IMR-90 (cell line): Measurements from ENCODE around the gene CDH23. TPM values are rescaled to one million over a fixed set of nuclear protein-coding genes. Genes with fewer than 3 reads are reported as not detected.

ENCODE experiments used
- ATAC-seq: fragments of 200-7000 bp; cut with Tn5 transposase; 2 replicates; pipeline ENCODE4 v1.9.1; 2020; ENCODE audit warnings: low read depth, mild to moderate bottlenecking, moderate library complexity
- BruUV-seq: library from RNA; stranded (reverse); fragments of 400-500 nt; replicated peaks from 2 replicates; lab custom pipeline; 2021; lab: Mats Ljungman, UMichigan
- CTCF ChIA-PET: fragments of 300-600 bp; formaldehyde crosslinking; extraction: SDS; loops from one replicate; lab custom pipeline; 2021; ENCODE audit warnings: antibody characterized with exemption; lab: Yijun Ruan, JAX
- POLR2A ChIA-PET: fragments of 300-600 bp; sonication (Branson Sonifier 250); formaldehyde crosslinking; loops from one replicate; lab custom pipeline; 2022; ENCODE audit warnings: antibody characterized with exemption; ENCODE audit not compliant: unreplicated experiment; lab: Charles Lee
- DNase-seq: peaks from one replicate; pipeline ENCODE4 v3.0.0; 2013
- H2AFZ ChIP-seq: replicated peaks from 2 replicates; pipeline ENCODE3; 2013; ENCODE audit warnings: low read length, mild to moderate bottlenecking; ENCODE audit not compliant: poor library complexity
- H2AK5ac ChIP-seq: 2 replicates; pipeline ENCODE4 v1.6.1; 2013; ENCODE audit warnings: low read depth, low read length, inconsistent platforms
- H2AK9ac ChIP-seq: replicated peaks from 2 replicates; pipeline ENCODE3; 2013; ENCODE audit warnings: mild to moderate bottlenecking, low read depth, low read length, moderate library complexity; ENCODE audit not compliant: poor library complexity
- H2BK120ac ChIP-seq: 2 replicates; pipeline ENCODE4 v1.6.1; 2013; ENCODE audit warnings: low read depth, low read length, inconsistent platforms
- H2BK15ac ChIP-seq: 3 replicates; pipeline ENCODE4 v1.6.1; 2013; ENCODE audit warnings: low read depth, low read length, inconsistent platforms
- H2BK20ac ChIP-seq: 2 replicates; pipeline ENCODE4 v1.6.1; 2013; ENCODE audit warnings: low read depth, mild to moderate bottlenecking, inconsistent platforms, low read length, moderate library complexity
- H2BK5ac ChIP-seq: 2 replicates; pipeline ENCODE4 v1.6.1; 2013; ENCODE audit warnings: mild to moderate bottlenecking, low read depth, low read length, inconsistent platforms; ENCODE audit not compliant: poor library complexity, severe bottlenecking
- H3K14ac ChIP-seq: replicated peaks from 2 replicates; pipeline ENCODE4 v1.6.1; 2013; ENCODE audit warnings: low read depth, low read length, inconsistent platforms
- H3K18ac ChIP-seq: 2 replicates; pipeline ENCODE4 v1.6.1; 2013; ENCODE audit warnings: low read depth, low read length, control low read depth
- H3K23ac ChIP-seq: 2 replicates; pipeline ENCODE4 v1.6.1; 2013; ENCODE audit warnings: low read depth, low read length, inconsistent platforms
- H3K27ac ChIP-seq: 2 replicates; pipeline ENCODE4 v1.5.1; 2013; ENCODE audit warnings: mild to moderate bottlenecking, control low read depth, low read length; ENCODE audit not compliant: insufficient read depth
- H3K27me3 ChIP-seq: 2 replicates; pipeline ENCODE4 v1.6.1; 2013; ENCODE audit warnings: low read length; ENCODE audit not compliant: control insufficient read depth, insufficient read depth
- H3K36me3 ChIP-seq: 2 replicates; pipeline ENCODE4 v1.6.1; 2013; ENCODE audit warnings: low read length, mixed read lengths; ENCODE audit not compliant: control insufficient read depth, insufficient read depth
- H3K4ac ChIP-seq: 2 replicates; pipeline ENCODE4 v1.6.1; 2013; ENCODE audit warnings: low read depth, low read length, inconsistent platforms
- H3K4me1 ChIP-seq: 2 replicates; pipeline ENCODE4 v1.6.1; 2013; ENCODE audit warnings: low read length, mixed read lengths; ENCODE audit not compliant: control insufficient read depth, insufficient read depth
- H3K4me2 ChIP-seq: 2 replicates; pipeline ENCODE4 v1.6.1; 2013; ENCODE audit warnings: low read depth, mild to moderate bottlenecking, control low read depth, low read length, moderate library complexity
- H3K4me3 ChIP-seq: 2 replicates; pipeline ENCODE4 v1.5.1; 2013; ENCODE audit warnings: low read depth, mild to moderate bottlenecking, control low read depth, low read length, moderate library complexity; ENCODE audit not compliant: insufficient read depth
- H3K56ac ChIP-seq: 2 replicates; pipeline ENCODE4 v1.6.1; 2013; ENCODE audit warnings: low read length, inconsistent platforms; ENCODE audit not compliant: insufficient read depth; ENCODE audit errors: extremely low read depth
- H3K79me1 ChIP-seq, 2 experiments: 2 replicates each; pipeline ENCODE4 v1.6.1; 2013; ENCODE audit warnings: low read length in 2 of 2, inconsistent platforms in 1 of 2, low read depth in 1 of 2
- H3K9ac ChIP-seq: 2 replicates; pipeline ENCODE4 v1.6.1; 2013; ENCODE audit warnings: low read depth, low read length, control low read depth
- H3K9me1 ChIP-seq: 2 replicates; pipeline ENCODE4 v1.6.1; 2013; ENCODE audit warnings: low read length, inconsistent platforms; ENCODE audit not compliant: insufficient read depth
- H3K9me3 ChIP-seq: 2 replicates; pipeline ENCODE4 v1.6.1; 2013; ENCODE audit warnings: low read length; ENCODE audit not compliant: control insufficient read depth, insufficient read depth
- H4K20me1 ChIP-seq: 2 replicates; pipeline ENCODE4 v1.6.1; 2013; ENCODE audit warnings: low read length, inconsistent platforms; ENCODE audit not compliant: insufficient read depth
- H4K5ac ChIP-seq: 2 replicates; pipeline ENCODE4 v1.6.1; 2013; ENCODE audit warnings: mild to moderate bottlenecking, low read depth, low read length, control low read depth
- H4K8ac ChIP-seq, 2 experiments: 2 replicates each; pipeline ENCODE4 v1.6.1; 2013; ENCODE audit warnings: low read depth in 2 of 2, low read length in 2 of 2, control low read depth in 1 of 2, inconsistent platforms in 1 of 2
- H4K91ac ChIP-seq: 2 replicates; pipeline ENCODE4 v1.6.1; 2013; ENCODE audit warnings: low read depth, low read length, inconsistent platforms; ENCODE audit not compliant: insufficient read depth
- CEBPB ChIP-seq: IDR thresholded peaks from 2 replicates; pipeline ENCODE4 v1.6.1; 2012; ENCODE audit warnings: low read depth, low read length, improper control_type of control experiment
- MAZ ChIP-seq: IDR thresholded peaks from 2 replicates; pipeline ENCODE4 v1.6.1; 2012; ENCODE audit warnings: low read depth, mild to moderate bottlenecking, low read length, improper control_type of control experiment, moderate library complexity, borderline replicate concordance
- RAD21 ChIP-seq: IDR thresholded peaks from 2 replicates; pipeline ENCODE4 v1.6.1; 2012; ENCODE audit warnings: low read length, improper control_type of control experiment
- RFX5 ChIP-seq: IDR thresholded peaks from 2 replicates; pipeline ENCODE4 v1.8.0; 2012; ENCODE audit warnings: low read depth, mild to moderate bottlenecking, low read length, moderate library complexity
- WGBS, 2 experiments: methylation state at CpG; one replicate each; pipeline versions ENCODE4 v1.1.5 to v1.1.7; 2013; ENCODE audit warnings: missing lambda C conversion rate in 2 of 2; ENCODE audit not compliant: insufficient read length in 1 of 2; ENCODE audit errors: extremely low coverage in 2 of 2; 5-methylcytosine and 5-hydroxymethylcytosine counted together
- dilution Hi-C: fragments of 300-500 bp; cut with HindIII; formaldehyde crosslinking; loops from one replicate; pipeline ENCODE4 v1.14.3; 2018; ENCODE audit warnings: low sequenced_read_pairs; ENCODE audit not compliant: unreplicated experiment
- in situ Hi-C: fragments of 300-500 bp; cut with MboI; formaldehyde crosslinking; loops from 3 replicates; pipeline ENCODE4 v1.14.3; 2019; ENCODE audit warnings: low sequenced_read_pairs, inconsistent platforms, mixed read lengths
- intact Hi-C: fragments of 100-400 bp; cut with micrococcal nuclease; formaldehyde crosslinking; loops from 2 replicates; pipeline ENCODE4 v1.10.0; 2022
- polyA plus RNA-seq, 3 experiments: library from polyadenylated mRNA; depleted of rRNA; stranded (reverse); fragments of >200 nt; gene quantifications; 2 replicates each; pipeline ENCODE4 v1.2.3, GENCODE V29; 2012; ENCODE audit warnings: low replicate concordance in 1 of 3
- total RNA-seq: library from RNA; depleted of rRNA; stranded (reverse); fragments of >200 nt; gene quantifications from 2 replicates; pipeline ENCODE4 v1.2.3, GENCODE V29; 2012

Gene CDH23
- total and polyA plus RNA-seq, 2 of the 4 experiments (the other 2 are of a cell fraction) = under 0.01 to 0.03 TPM

- H3K36me3 ChIP-seq = no peaks in the 10 kb centered on the region
- WGBS, 2 experiments = 75% methylated on average over 5 of the region's 5 CpGs; no CpG with 5 or more reads in 1 of the 2 experiments
- no peak overlapping the region for H2BK20ac ChIP-seq
- no peaks in the 10 kb centered on the region for H3K9me1 ChIP-seq
- H3K4me1 ChIP-seq = no peaks in the 10 kb centered on the region
- H3K14ac ChIP-seq = no peak overlapping the region
- CTCF ChIA-PET = no interaction called here
- H4K91ac ChIP-seq = no peak overlapping the region
- H3K4ac ChIP-seq = no peak overlapping the region
- no peak overlapping the region for H3K27ac ChIP-seq
- no peaks in the 10 kb centered on the region for H3K79me1 ChIP-seq
- H2BK15ac ChIP-seq = no peak overlapping the region
- H3K9me3 ChIP-seq = no peaks in the 10 kb centered on the region
- TF ChIP-seq MAZ (no peak), RFX5 (no peak), RAD21 (no peak), CEBPB (no peak)
- dilution Hi-C loops (no loop called here), intact Hi-C loops (no loop called here), in situ Hi-C loops (no loop called here)
- no peak overlapping the region for H3K4me2 ChIP-seq
- H2AK9ac ChIP-seq = no peak overlapping the region
- no peak overlapping the region for H2BK5ac ChIP-seq
- no peaks in the 10 kb centered on the region for H4K20me1 ChIP-seq
- H4K5ac ChIP-seq = no peak overlapping the region
- H2AK5ac ChIP-seq = no peak overlapping the region
- no peak overlapping the region for H4K8ac ChIP-seq
- DNase-seq (no peak), ATAC-seq (no peak)
- no peak overlapping the region for H3K4me3 ChIP-seq
- no peak overlapping the region for H3K9ac ChIP-seq
- no peak overlapping the region for H3K56ac ChIP-seq
- H2BK120ac ChIP-seq = no peak overlapping the region
- no TSS peak for BruUV-seq
- H3K23ac ChIP-seq = no peak overlapping the region
- H3K18ac ChIP-seq = no peak overlapping the region
- POLR2A ChIA-PET = no interaction called here
- no peak overlapping the region for H2AFZ ChIP-seq
- H3K27me3 ChIP-seq = peaks cover 31% of the 10 kb centered on the region
These were observed 128.4 kb downstream of the CDH23 start for GRCh38 chr10:71525092-71525491.
